DOHH2 (cell line): Measurements from ENCODE around the gene LRRC3.

ENCODE experiments used
- CTCF ChIP-seq: fragments of 200-600 bp; sonication (generic); IDR thresholded peaks from one replicate; pipeline ENCODE4 v1.5.1; 2014; ENCODE audit warnings: antibody characterized with exemption, mild to moderate bottlenecking, low read depth, low read length; ENCODE audit not compliant: poor library complexity, severe bottlenecking
- EZH2phosphoT487 ChIP-seq: fragments of 200-600 bp; sonication (generic); IDR thresholded peaks from 2 replicates; pipeline ENCODE4 v1.6.1; 2017; ENCODE audit warnings: borderline replicate concordance, mild to moderate bottlenecking, antibody characterized with exemption, low read length, moderate library complexity, mixed read lengths

- TF ChIP-seq CTCF (no peak), EZH2phosphoT487 (no peak)
These were observed 43.9 kb downstream of the LRRC3 start for GRCh38 chr21:44499211-44499560.
